GM18508 (cell line): ENCODE measurements around the gene MAN2B2.
"Not testable (repeated sequence)": the region's sequence is repeated elsewhere in the genome, so short reads cannot be mapped to it uniquely, and the experiment has no call there.

ENCODE experiments used
- ATAC-seq: cut with Tn5 transposase; IDR thresholded peaks from one replicate; pipeline ENCODE4 v1.9.1; 2021; ENCODE audit warnings: moderate number of reproducible peaks; ENCODE audit not compliant: insufficient read depth, unreplicated experiment

Gene MAN2B2

GRCh38 chr4:6612961-6613675 is 38.1 kb downstream of the MAN2B2 start:
- ATAC-seq, result no peak

GRCh38 chr4:6613676-6614651 is 39.0 kb downstream of the MAN2B2 start:
- ATAC-seq, result no peak

GRCh38 chr4:6614701-6615230 is 39.8 kb downstream of the MAN2B2 start:
- no peak for ATAC-seq

GRCh38 chr4:6616087-6616995 is 41.4 kb downstream of the MAN2B2 start:
- ATAC-seq, result no peak

- no peak for ATAC-seq
Measured at GRCh38 chr4:6617246-6617645, 42.3 kb downstream of the MAN2B2 start.

- ATAC-seq, result no peak
Measured at GRCh38 chr4:6618386-6619115, 43.6 kb downstream of the MAN2B2 start.

- ATAC-seq, result no peak
Measured at GRCh38 chr4:6619116-6619465, 44.1 kb downstream of the MAN2B2 start.

- ATAC-seq, result no peak
Measured at GRCh38 chr4:6619466-6620255, 44.7 kb downstream of the MAN2B2 start.

GRCh38 chr4:6620296-6620695 is 45.3 kb downstream of the MAN2B2 start:
- no peak for ATAC-seq

- no peak for ATAC-seq
Measured at GRCh38 chr4:6620891-6621555, 46.0 kb downstream of the MAN2B2 start.

GRCh38 chr4:6621556-6621927 is 46.6 kb downstream of the MAN2B2 start:
- no peak for ATAC-seq

- no peak for ATAC-seq
Measured at GRCh38 chr4:6622744-6623143, 47.8 kb downstream of the MAN2B2 start.

- no peak for ATAC-seq
Measured at GRCh38 chr4:6625256-6625655, 50.3 kb downstream of the MAN2B2 start.

GRCh38 chr4:6626066-6626465 is 51.1 kb downstream of the MAN2B2 start:
- no peak for ATAC-seq

- no peak for ATAC-seq
Measured at GRCh38 chr4:6627832-6628231, 52.8 kb downstream of the MAN2B2 start.

- ATAC-seq, result not testable (repeated sequence)
Measured at GRCh38 chr4:6628484-6628883, 53.5 kb downstream of the MAN2B2 start.

GRCh38 chr4:6632125-6632524 is 57.1 kb downstream of the MAN2B2 start:
- no peak for ATAC-seq
